Measurements from ENCODE around the gene ADARB2. TPM values are rescaled to one million over a fixed set of nuclear protein-coding genes. Genes with fewer than 3 reads are reported as not detected.

Gene ADARB2
- total and polyA plus RNA-seq, 2 experiments from 2014 or later, result not detected

- H3K79me2 ChIP-seq (ENCODE audit: insufficient read depth), result no peaks in the 10 kb centered on the region
- in situ Hi-C loops (cut with MboI), result no loop called here
- H3K27me3 ChIP-seq (replicated peaks; ENCODE audit: insufficient read depth), result no peaks in the 10 kb centered on the region
- H3K27ac ChIP-seq, result no peak overlapping the region
- no peak overlapping the region for H3K4me2 ChIP-seq (ENCODE audit: unreplicated experiment)
- H3K9me2 ChIP-seq (ENCODE audit: insufficient read depth), result no peaks in the 10 kb centered on the region
- no peaks in the 10 kb centered on the region for H3K4me1 ChIP-seq (ENCODE audit: insufficient read depth)
- H3F3A ChIP-seq (ENCODE audit: insufficient read depth), result no peaks in the 10 kb centered on the region
- H2AFZ ChIP-seq, result no peak overlapping the region
- DNase-seq, result no peak
- WGBS, 2 experiments (ENCODE audit: low coverage in 1 of 2, low lambda C conversion rate in 2 of 2, missing lambda C conversion rate in 2 of 2), result 30 to 34% methylated on average over 2 of the region's 2 CpGs
- no peaks in the 10 kb centered on the region for H3K36me3 ChIP-seq (ENCODE audit: low read depth)
- H3K9me3 ChIP-seq (ENCODE audit: low read depth), result no peaks in the 10 kb centered on the region
- no peak overlapping the region for H3K4me3 ChIP-seq
- TF ChIP-seq EZH2 (IDR thresholded peaks at IDR 0.05; ENCODE audit: insufficient read depth, poor library complexity, severe bottlenecking) (no peak), EZH2phosphoT487 (IDR thresholded peaks at IDR 0.05; ENCODE audit: insufficient read depth, low read depth) (no peak)
- no peak overlapping the region for H3K9ac ChIP-seq
- H4K20me1 ChIP-seq (ENCODE audit: insufficient read depth), result no peaks in the 10 kb centered on the region
Observed at GRCh38 chr10:1423676-1424253, 313.6 kb downstream of the ADARB2 start.

DNA sequence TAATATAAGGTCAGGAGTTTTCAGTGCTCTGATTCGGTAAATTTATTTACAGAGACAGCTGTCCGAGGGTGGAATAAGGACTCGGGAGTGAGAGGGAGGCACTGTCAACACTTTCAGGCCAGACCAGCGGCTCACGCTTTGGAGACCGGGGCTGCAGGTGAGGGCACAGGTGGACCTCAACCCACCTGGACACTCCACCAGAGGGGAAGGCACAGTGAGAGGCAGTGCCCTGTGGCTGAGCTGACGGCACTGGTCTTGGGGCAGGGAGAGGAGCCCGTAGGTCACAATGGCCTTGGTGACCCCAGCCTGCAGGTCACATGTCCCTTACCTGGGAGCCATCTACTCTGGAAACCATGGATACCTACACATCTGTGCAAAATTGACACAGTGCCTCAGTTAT, 315.1 kb downstream of the ADARB2 start:
- DNase-seq, result no peak
- H3K36me3 ChIP-seq (ENCODE audit: low read depth), result no peaks in the 10 kb centered on the region
- no peaks in the 10 kb centered on the region for H3K27me3 ChIP-seq (replicated peaks; ENCODE audit: insufficient read depth)
- H3K4me1 ChIP-seq (ENCODE audit: insufficient read depth), result no peaks in the 10 kb centered on the region
- TF ChIP-seq EZH2phosphoT487 (IDR thresholded peaks at IDR 0.05; ENCODE audit: insufficient read depth, low read depth), result no peak
- TF ChIP-seq EZH2 (IDR thresholded peaks at IDR 0.05; ENCODE audit: insufficient read depth, poor library complexity, severe bottlenecking), result no peak
- in situ Hi-C loops (cut with MboI), result no loop called here
- no peak overlapping the region for H2AFZ ChIP-seq
- H3K9me2 ChIP-seq (ENCODE audit: insufficient read depth), result no peaks in the 10 kb centered on the region
- H3K4me3 ChIP-seq, result no peak overlapping the region
- no peaks in the 10 kb centered on the region for H3F3A ChIP-seq (ENCODE audit: insufficient read depth)
- no peak overlapping the region for H3K4me2 ChIP-seq (ENCODE audit: unreplicated experiment)
- H3K9ac ChIP-seq, result no peak overlapping the region
- H3K27ac ChIP-seq, result no peak overlapping the region
- WGBS, 2 experiments (ENCODE audit: low coverage in 1 of 2, low lambda C conversion rate in 2 of 2, missing lambda C conversion rate in 2 of 2), result 48% methylated on average over 8 of the region's 8 CpGs
- H4K20me1 ChIP-seq (ENCODE audit: insufficient read depth), result no peaks in the 10 kb centered on the region
- H3K79me2 ChIP-seq (ENCODE audit: insufficient read depth), result no peaks in the 10 kb centered on the region
- no peaks in the 10 kb centered on the region for H3K9me3 ChIP-seq (ENCODE audit: low read depth)

DNA sequence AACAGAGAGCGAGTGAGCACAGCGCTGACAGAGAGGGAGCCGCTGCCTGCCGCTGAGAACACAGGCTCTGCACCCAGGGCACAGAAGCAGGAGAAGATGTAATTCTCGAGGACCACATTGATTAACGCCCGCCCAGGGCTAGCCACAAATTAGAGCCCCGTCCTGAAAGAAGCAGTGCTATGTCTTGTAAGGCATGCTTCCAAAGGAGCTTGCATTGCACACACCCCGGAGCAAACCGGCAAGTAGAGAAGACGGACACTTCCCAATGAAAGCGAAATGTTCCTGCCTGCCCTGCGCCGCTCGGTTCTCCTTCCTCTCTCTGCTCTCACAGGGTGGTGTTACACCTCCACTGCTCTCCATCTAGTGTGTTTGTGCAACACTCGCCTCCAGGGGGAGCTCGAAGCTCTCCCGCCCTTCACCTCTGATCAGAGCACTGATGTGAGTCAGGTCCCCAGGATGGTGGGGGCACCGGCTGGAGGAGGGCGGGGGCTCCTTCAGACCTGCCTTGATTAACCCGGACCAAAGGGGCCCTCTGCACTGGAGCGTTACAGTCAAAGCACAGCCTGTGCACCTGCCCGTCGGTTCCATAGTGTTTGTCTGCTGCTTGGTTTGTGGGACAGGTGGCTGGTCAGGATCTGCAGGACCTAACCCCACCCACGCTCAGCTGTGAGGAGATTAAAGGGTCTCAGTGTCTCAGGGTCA, 316.5 kb downstream of the ADARB2 start:
- Histone ChIP-seq H3K4me1 (ENCODE audit: insufficient read depth) (no peaks in the 10 kb centered on the region), H3K9ac (no peak overlapping the region), H3K4me3 (no peak overlapping the region), H3K36me3 (ENCODE audit: low read depth) (no peaks in the 10 kb centered on the region), H3K9me3 (ENCODE audit: low read depth) (no peaks in the 10 kb centered on the region), H4K20me1 (ENCODE audit: insufficient read depth) (no peaks in the 10 kb centered on the region), H3K4me2 (ENCODE audit: unreplicated experiment) (no peak overlapping the region), H3K27me3 (replicated peaks; ENCODE audit: insufficient read depth) (no peaks in the 10 kb centered on the region), H2AFZ (no peak overlapping the region), H3K79me2 (ENCODE audit: insufficient read depth) (no peaks in the 10 kb centered on the region), H3K9me2 (ENCODE audit: insufficient read depth) (no peaks in the 10 kb centered on the region), H3K27ac (no peak overlapping the region), H3F3A (ENCODE audit: insufficient read depth) (no peaks in the 10 kb centered on the region)
- in situ Hi-C loops (cut with MboI), result no loop called here
- 2 to 4% methylated on average over 24 to 25 of the region's 25 CpGs for WGBS, 2 experiments (ENCODE audit: low coverage in 1 of 2, low lambda C conversion rate in 2 of 2, missing lambda C conversion rate in 2 of 2)
- no peak for TF ChIP-seq EZH2phosphoT487 (IDR thresholded peaks at IDR 0.05; ENCODE audit: insufficient read depth, low read depth)
- TF ChIP-seq EZH2 (IDR thresholded peaks at IDR 0.05; ENCODE audit: insufficient read depth, poor library complexity, severe bottlenecking), result no peak
- peak; percentile 22 for DNase-seq

DNA sequence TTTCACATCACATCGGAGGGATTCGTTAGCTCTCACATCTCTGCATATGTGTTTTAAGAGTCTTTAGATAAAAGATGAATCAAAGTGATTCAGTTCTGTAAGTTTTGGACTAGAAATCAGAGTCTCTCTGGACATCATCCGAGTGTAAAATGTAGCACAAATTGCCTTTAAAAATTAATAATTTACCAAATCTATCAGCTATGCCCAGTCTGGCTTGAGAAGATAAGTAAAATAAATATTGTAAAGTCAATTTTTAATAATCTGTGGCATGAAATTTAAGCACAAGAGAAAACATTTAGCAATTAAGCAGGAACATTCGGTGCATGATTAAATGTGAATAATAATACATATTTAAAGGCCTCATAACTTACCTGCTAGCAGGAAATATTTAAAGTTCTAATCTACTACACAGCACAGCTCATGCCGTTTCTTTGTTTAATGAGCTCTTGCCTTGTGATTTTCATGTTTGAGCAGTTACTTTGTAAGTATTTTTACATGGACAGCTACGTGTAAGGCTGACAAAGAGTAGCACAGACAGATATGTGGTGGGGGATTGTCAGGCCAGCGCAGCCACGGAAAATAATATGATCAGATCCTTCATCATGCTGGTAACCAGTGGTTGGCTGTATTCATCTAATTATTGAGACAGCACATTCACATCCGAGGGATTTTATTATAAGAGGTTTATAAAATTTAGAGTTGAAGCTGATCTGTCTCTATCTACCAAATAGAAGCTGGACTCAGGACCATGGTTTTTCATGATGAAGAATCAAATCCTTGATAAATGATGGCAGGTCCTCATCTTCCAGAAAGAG, 317.3 kb downstream of the ADARB2 start:
- in situ Hi-C loops (cut with MboI), result no loop called here
- H3K9me3 ChIP-seq (ENCODE audit: low read depth), result no peaks in the 10 kb centered on the region
- H3K9ac ChIP-seq, result no peak overlapping the region
- no peak overlapping the region for H3K4me3 ChIP-seq
- no peak overlapping the region for H2AFZ ChIP-seq
- H3K27ac ChIP-seq, result no peak overlapping the region
- H3F3A ChIP-seq (ENCODE audit: insufficient read depth), result no peaks in the 10 kb centered on the region
- no peaks in the 10 kb centered on the region for H3K36me3 ChIP-seq (ENCODE audit: low read depth)
- H3K4me1 ChIP-seq (ENCODE audit: insufficient read depth), result no peaks in the 10 kb centered on the region
- no peaks in the 10 kb centered on the region for H3K27me3 ChIP-seq (replicated peaks; ENCODE audit: insufficient read depth)
- no peak overlapping the region for H3K4me2 ChIP-seq (ENCODE audit: unreplicated experiment)
- DNase-seq, result no peak
- H3K79me2 ChIP-seq (ENCODE audit: insufficient read depth), result no peaks in the 10 kb centered on the region
- H3K9me2 ChIP-seq (ENCODE audit: insufficient read depth), result no peaks in the 10 kb centered on the region
- 22 to 25% methylated on average over 9 of the region's 9 CpGs for WGBS, 2 experiments (ENCODE audit: low coverage in 1 of 2, low lambda C conversion rate in 2 of 2, missing lambda C conversion rate in 2 of 2)
- TF ChIP-seq EZH2phosphoT487 (IDR thresholded peaks at IDR 0.05; ENCODE audit: insufficient read depth, low read depth), result no peak
- no peak for TF ChIP-seq EZH2 (IDR thresholded peaks at IDR 0.05; ENCODE audit: insufficient read depth, poor library complexity, severe bottlenecking)
- no peaks in the 10 kb centered on the region for H4K20me1 ChIP-seq (ENCODE audit: insufficient read depth)
